HK-2 (cell line): ENCODE measurements around the gene CIRBP.

ENCODE experiments used
- DNase-seq: peaks from one replicate; pipeline ENCODE4 v3.0.0-alpha.2; 2018; ENCODE audit not compliant: unreplicated experiment

CIRBP gene

GRCh38 chr19:1269065-1269477, at the start of gene CIRBP:
Gene CIRBP, plus strand, starts transcription at chr19:1269332. Its CDS starts 1,602 bp downstream, at chr19:1270934.
- peak; percentile 99 for DNase-seq

DNA sequence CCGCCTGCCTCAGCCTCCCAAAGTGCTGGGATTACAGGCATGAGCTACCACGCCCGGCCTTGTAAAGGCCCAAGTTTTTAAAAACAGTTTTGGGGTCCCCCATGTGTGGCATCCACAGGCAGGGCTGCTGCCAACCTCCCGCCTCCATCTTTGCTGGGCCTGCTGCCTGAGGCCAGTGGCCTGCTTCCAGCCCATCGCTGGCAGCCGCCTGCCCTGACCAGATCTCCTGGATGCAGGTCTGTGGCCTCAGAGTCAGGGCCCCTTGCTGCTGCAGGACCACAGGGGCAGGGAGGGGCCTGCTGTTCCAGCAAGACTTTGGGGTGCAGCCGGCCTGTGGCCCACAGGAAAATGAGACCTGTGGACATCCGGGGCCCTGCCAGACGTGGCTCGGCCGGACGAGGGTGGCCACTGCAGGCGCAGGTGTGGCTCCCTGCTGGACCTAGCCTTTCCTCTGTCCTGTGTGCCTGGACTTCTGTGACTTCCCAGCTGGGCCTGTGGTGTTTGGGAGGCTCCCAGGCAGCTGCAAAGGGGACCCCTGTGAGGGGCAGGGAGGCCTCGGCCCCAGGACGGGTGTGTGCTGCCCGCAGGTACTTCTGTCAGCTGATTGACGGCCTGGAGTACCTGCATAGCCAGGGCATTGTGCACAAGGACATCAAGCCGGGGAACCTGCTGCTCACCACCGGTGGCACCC, 49.2 kb upstream of the CIRBP start:
- no peak for DNase-seq

- DNase-seq, result no peak
These were observed 48.6 kb upstream of the CIRBP start for GRCh38 chr19:1220477-1220930.

GRCh38 chr19:1220976-1221903, 47.9 kb upstream of the CIRBP start:
- DNase-seq, result no peak

GRCh38 chr19:1221904-1222255, 47.3 kb upstream of the CIRBP start:
- no peak for DNase-seq

- no peak for DNase-seq
These were observed 46.7 kb upstream of the CIRBP start for GRCh38 chr19:1222394-1222793.

GRCh38 chr19:1223018-1223855, 45.9 kb upstream of the CIRBP start:
- DNase-seq, result peak; percentile 78

DNA sequence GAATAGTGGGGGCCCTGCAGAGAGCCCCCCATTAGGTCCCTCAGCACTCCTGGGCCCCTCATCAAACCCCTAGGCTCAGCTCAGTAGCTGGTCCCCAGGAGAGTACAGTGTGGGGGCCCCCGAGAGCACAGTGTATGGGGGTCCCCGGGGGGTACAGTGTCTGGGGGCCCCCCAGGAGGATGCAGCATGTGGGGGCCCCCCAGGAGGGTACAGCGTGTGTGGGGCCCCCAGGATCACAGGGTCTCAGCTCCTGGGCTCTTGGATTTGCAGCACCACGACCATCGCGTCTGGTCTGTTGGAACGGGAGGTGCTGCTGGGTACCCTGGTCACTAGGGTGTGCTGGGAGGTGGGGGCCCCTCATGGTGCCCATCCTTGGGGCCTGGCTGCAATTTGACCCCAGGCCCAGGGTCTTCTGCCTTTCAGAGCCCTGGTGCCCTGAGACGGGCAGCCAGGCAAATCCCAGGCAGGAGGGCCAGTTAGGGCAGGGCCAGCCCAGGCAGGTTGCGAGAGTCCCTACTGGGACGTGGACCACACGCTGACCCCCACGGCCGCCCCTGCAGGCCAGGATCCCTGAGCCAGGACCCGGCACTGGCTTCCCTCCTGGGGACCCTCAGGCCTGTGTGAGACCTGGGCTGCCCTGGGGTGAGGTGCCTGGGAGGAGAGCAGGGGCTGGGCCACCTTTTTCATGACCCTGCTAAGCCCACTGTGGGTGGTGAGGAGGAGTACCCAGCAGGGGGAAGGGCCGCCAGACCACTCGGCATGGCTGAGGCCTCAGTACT, 44.9 kb upstream of the CIRBP start:
- DNase-seq, result no peak

- no peak for DNase-seq
These were observed 44.3 kb upstream of the CIRBP start for GRCh38 chr19:1224847-1225246.

DNA sequence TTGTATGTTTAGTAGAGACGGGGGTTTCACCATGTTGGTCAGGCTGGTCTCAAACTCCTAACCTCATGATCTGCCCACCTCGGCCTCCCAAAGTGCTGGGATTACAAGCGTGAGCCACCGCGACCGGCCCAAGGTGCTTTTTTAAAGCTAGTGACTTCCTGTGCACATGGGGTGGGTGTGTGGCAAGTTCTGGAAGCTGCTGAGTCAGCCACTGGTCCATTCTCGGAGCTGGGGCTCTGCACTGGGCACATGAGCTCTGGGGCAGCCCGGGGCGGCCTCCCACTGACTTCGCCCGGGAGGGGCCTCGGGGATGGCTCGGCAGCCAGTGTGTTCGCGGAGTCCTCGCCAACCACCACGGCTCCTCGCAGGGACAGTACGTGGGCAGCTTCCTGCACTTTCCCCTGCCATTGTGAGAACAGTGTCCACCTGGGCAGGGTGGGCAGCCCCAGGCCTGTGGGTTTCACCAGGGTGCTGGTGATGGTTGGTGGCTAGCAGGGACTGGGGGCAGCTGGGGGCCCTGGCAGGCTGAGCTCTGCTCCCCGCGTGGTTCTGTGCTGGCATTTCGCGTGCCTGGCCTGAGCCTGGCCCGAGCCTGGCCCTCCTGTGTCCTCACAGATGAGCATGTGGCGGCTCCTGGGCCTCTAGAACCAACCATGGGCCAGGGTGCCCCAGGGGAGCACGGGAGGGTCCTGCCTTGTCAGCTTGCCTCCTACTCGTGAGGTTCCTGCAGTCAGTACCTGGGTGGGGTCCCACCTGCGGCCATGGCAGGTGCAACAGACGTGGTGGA, 43.5 kb upstream of the CIRBP start:
- no peak for DNase-seq

GRCh38 chr19:1226227-1226518, 43.0 kb upstream of the CIRBP start:
- no peak for DNase-seq

DNA sequence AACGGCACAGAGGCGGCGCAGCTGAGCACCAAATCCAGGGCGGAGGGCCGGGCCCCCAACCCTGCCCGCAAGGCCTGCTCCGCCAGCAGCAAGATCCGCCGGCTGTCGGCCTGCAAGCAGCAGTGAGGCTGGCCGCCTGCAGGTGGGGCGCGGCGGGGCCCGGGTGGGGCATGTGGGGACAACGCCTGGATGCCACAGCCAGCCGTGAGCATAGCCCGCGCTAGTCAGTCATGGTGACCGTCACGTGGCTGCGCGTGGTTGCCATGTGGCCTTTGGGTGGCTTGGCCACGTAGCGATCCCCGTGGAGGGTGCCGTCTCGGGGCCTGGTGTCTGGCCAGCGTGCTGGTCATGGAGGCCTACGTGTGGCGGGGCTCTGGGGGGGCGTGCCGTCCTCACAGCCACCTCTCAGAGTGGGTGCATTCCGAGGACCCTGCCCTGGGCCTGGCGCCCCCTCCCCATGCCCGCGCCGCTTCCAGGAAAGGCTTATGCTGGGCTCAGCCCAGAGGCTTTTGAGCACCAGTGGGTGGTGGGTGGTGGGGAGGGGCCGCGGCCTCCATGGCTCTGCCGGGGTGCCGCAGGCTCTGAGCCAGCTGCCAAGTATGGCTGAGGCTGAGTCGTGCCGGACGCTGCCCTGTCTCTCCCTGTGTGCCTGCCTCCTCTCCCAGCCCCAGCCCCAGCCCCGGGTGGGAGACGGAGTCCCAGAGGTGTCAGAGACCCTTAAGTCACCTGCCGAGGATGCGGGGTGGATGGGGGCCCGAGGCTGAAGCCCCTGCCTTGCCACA, 42.4 kb upstream of the CIRBP start:
- no peak for DNase-seq

GRCh38 chr19:1227304-1228054, 41.7 kb upstream of the CIRBP start:
- DNase-seq, result no peak

GRCh38 chr19:1228161-1228957, 40.8 kb upstream of the CIRBP start:
- DNase-seq, result no peak

DNA sequence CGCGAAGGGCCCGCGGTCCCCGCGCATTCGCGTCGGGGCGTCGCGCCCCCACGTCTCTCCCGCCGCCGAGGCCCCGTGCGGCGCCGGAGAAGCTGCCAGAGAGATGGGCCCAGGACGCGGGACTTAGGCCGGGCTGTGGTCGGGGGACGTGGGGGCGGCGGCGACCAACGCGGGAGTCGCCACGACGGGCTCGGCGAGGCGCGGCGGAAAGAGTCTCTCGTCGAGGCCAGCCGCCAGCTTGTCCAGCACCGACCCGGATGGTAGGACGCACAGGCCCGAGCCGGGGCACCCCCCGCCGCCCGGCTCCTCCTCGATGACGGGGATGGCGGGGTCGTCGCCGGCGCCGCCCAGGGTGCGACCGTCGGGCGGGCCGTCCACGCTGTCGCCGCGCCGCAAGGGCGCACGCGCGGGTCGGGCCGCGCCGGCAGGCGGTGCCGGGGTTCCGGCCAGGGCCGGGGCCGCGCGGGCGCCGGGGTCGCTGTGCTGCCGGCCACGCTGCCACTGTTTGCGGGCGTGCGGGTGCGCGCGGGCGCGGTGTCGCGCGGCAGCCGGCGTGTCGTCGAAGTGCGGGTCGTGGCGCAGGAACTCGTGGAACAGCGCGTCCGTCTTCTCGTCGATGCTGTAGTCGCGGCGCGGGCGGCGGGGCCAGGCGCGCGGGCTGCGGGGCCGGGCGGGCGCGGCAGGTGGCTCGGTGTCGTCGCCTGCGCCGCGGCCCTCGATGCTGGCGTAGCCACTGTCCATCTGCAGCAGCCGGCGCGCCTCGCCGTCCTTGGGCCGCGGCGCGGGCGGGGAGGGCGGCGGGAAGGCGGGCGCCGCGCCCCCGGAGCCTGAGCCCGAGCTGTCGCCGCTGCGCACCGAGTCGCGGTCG, 39.8 kb upstream of the CIRBP start:
- DNase-seq, result no peak

DNA sequence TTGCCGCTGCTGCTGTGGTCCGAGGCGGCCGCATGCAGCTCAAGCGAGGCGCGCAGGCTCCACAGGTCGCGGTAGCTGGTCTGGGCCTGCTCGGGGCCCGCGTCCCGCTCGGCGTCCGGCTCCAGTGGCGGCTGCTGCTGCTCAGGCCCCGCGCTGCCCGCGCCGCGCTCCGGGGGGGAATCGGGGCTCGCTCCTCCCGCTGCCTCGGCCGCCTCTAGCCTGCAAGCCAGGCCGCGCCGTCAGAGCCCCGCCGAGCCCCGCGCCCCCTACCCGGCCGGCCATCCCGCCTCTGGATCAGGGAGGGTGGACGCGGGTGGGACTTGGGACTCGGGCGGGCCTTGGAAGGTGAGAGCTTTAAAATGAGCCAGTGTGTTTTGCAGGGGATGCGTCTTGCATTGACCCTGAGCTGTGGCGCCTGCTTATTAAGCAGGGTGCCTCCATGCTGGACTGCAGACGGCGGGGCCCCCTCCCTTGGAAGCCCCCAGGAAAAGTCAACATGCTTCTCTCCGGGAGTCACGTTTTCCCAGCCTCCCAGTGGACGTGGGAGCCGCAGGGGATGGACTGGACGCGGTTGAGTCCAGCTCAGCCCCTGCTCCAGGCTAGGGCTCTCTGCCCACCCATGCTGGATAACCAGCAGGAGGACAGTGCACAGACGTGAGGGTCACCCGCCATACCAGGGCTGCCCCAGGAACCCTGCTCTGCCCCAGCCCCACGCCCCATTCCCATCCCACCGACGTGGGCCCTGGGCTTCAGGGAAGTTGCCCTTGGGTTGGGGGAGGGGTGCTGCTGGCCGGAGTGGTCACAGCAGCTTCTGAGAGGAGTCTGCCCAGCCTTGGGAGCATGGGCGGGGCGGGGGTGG, 39.0 kb upstream of the CIRBP start:
- DNase-seq, result no peak
